NCI-H1417 treated with DMSO at 0.1 percent for 48 hours (cell line): ENCODE data around the gene KIF3A.

Source experiments
- DNase-seq: peaks from one replicate; lab custom pipeline; 2025; lab: John Stamatoyannopoulos, UW

Gene KIF3A

GRCh38 chr5:132662925-132663770, 74.2 kb downstream of the KIF3A start:
- DNase-seq: no peak

- DNase-seq: no peak
Measured at GRCh38 chr5:132662004-132662401, 75.3 kb downstream of the KIF3A start.

GRCh38 chr5:132661231-132662003, 75.9 kb downstream of the KIF3A start:
- no peak for DNase-seq

- DNase-seq: no peak
Measured at GRCh38 chr5:132659598-132660493, 77.5 kb downstream of the KIF3A start.

- DNase-seq: no peak
Measured at GRCh38 chr5:132658381-132659302, 78.7 kb downstream of the KIF3A start.

- no peak for DNase-seq
Measured at GRCh38 chr5:132657676-132658380, 79.5 kb downstream of the KIF3A start, which contains the start of gene IL13. IL13 (plus strand) TSS chr5:132658173; CDS start chr5:132658187, 14 bp downstream.

GRCh38 chr5:132656774-132657355, 80.5 kb downstream of the KIF3A start:
- no peak for DNase-seq

- no peak for DNase-seq
Measured at GRCh38 chr5:132655821-132656773, 81.2 kb downstream of the KIF3A start.

GRCh38 chr5:132653716-132654115, 83.6 kb downstream of the KIF3A start:
- DNase-seq: no peak

- no peak for DNase-seq
Measured at GRCh38 chr5:132651838-132652469, 85.4 kb downstream of the KIF3A start.

- no peak for DNase-seq
Measured at GRCh38 chr5:132648355-132648754, 89.0 kb downstream of the KIF3A start.

- no peak for DNase-seq
Measured at GRCh38 chr5:132647473-132647872, 89.9 kb downstream of the KIF3A start.

- DNase-seq: no peak
Measured at GRCh38 chr5:132646583-132647266, 90.6 kb downstream of the KIF3A start.

GRCh38 chr5:132644177-132644576, 93.2 kb downstream of the KIF3A start:
- no peak for DNase-seq
